Retinal pigment epithelial cell (primary cell): ENCODE results near the gene BOD1.
A peak's percentile ranks its signal among the peaks of the same experiment; 100 is the strongest.

Source experiments
- DNase-seq: peaks from one replicate; pipeline ENCODE4 v3.0.0-alpha.2; 2010; ENCODE audit warnings: low read depth
- H3K4me3 ChIP-seq: 2 replicates; pipeline ENCODE4 v1.5.1; 2011; ENCODE audit warnings: mild to moderate bottlenecking, low read length, control low read depth, moderate library complexity
- CTCF ChIP-seq: conservative IDR thresholded peaks from 2 replicates; pipeline ENCODE4 v1.5.1; 2011; ENCODE audit warnings: low read depth, low read length, control low read depth, inconsistent platforms

Gene BOD1

GRCh38 chr5:173625673-173626504, 9.4 kb upstream of the BOD1 start:
- no peak overlapping the region for H3K4me3 ChIP-seq
- no peak for DNase-seq
- peak; percentile 34 for TF ChIP-seq CTCF

- DNase-seq = no peak
- no peak overlapping the region for H3K4me3 ChIP-seq
- no peak for TF ChIP-seq CTCF
Observed at GRCh38 chr5:173625261-173625660, 8.8 kb upstream of the BOD1 start.

- no peak for DNase-seq
- no peak for TF ChIP-seq CTCF
- no peak overlapping the region for H3K4me3 ChIP-seq
Observed at GRCh38 chr5:173624282-173624681, 7.8 kb upstream of the BOD1 start.

- no peak overlapping the region for H3K4me3 ChIP-seq
- DNase-seq = no peak
- no peak for TF ChIP-seq CTCF
Observed at GRCh38 chr5:173623789-173624188, 7.3 kb upstream of the BOD1 start.

GRCh38 chr5:173623296-173623771, 6.9 kb upstream of the BOD1 start:
- DNase-seq = no peak
- TF ChIP-seq CTCF = no peak
- no peak overlapping the region for H3K4me3 ChIP-seq

- no peak for TF ChIP-seq CTCF
- no peak overlapping the region for H3K4me3 ChIP-seq
- no peak for DNase-seq
Observed at GRCh38 chr5:173622183-173623047, 6.0 kb upstream of the BOD1 start.
